IMR-90 (cell line): Measurements from ENCODE around the gene KCNMB2. TPM values are rescaled to one million over a fixed set of nuclear protein-coding genes. Genes with fewer than 3 reads are reported as not detected.

Experiments used
- ATAC-seq: fragments of 200-7000 bp; cut with Tn5 transposase; 2 replicates; pipeline ENCODE4 v1.9.1; 2020; ENCODE audit warnings: low read depth, mild to moderate bottlenecking, moderate library complexity
- BruUV-seq: library from RNA; stranded (reverse); fragments of 400-500 nt; replicated peaks from 2 replicates; lab custom pipeline; 2021; lab: Mats Ljungman, UMichigan
- CTCF ChIA-PET: fragments of 300-600 bp; formaldehyde crosslinking; extraction: SDS; loops from one replicate; lab custom pipeline; 2021; ENCODE audit warnings: antibody characterized with exemption; lab: Yijun Ruan, JAX
- POLR2A ChIA-PET: fragments of 300-600 bp; sonication (Branson Sonifier 250); formaldehyde crosslinking; loops from one replicate; lab custom pipeline; 2022; ENCODE audit warnings: antibody characterized with exemption; ENCODE audit not compliant: unreplicated experiment; lab: Charles Lee
- DNase-seq: peaks from one replicate; pipeline ENCODE4 v3.0.0; 2013
- H2AFZ ChIP-seq: replicated peaks from 2 replicates; pipeline ENCODE3; 2013; ENCODE audit warnings: low read length, mild to moderate bottlenecking; ENCODE audit not compliant: poor library complexity
- H2AK5ac ChIP-seq: 2 replicates; pipeline ENCODE4 v1.6.1; 2013; ENCODE audit warnings: low read depth, low read length, inconsistent platforms
- H2AK9ac ChIP-seq: replicated peaks from 2 replicates; pipeline ENCODE3; 2013; ENCODE audit warnings: mild to moderate bottlenecking, low read depth, low read length, moderate library complexity; ENCODE audit not compliant: poor library complexity
- H2BK120ac ChIP-seq: 2 replicates; pipeline ENCODE4 v1.6.1; 2013; ENCODE audit warnings: low read depth, low read length, inconsistent platforms
- H2BK15ac ChIP-seq: 3 replicates; pipeline ENCODE4 v1.6.1; 2013; ENCODE audit warnings: low read depth, low read length, inconsistent platforms
- H2BK20ac ChIP-seq: 2 replicates; pipeline ENCODE4 v1.6.1; 2013; ENCODE audit warnings: low read depth, mild to moderate bottlenecking, inconsistent platforms, low read length, moderate library complexity
- H2BK5ac ChIP-seq: 2 replicates; pipeline ENCODE4 v1.6.1; 2013; ENCODE audit warnings: mild to moderate bottlenecking, low read depth, low read length, inconsistent platforms; ENCODE audit not compliant: poor library complexity, severe bottlenecking
- H3K14ac ChIP-seq: replicated peaks from 2 replicates; pipeline ENCODE4 v1.6.1; 2013; ENCODE audit warnings: low read depth, low read length, inconsistent platforms
- H3K18ac ChIP-seq: 2 replicates; pipeline ENCODE4 v1.6.1; 2013; ENCODE audit warnings: low read depth, low read length, control low read depth
- H3K23ac ChIP-seq: 2 replicates; pipeline ENCODE4 v1.6.1; 2013; ENCODE audit warnings: low read depth, low read length, inconsistent platforms
- H3K27ac ChIP-seq: 2 replicates; pipeline ENCODE4 v1.5.1; 2013; ENCODE audit warnings: mild to moderate bottlenecking, control low read depth, low read length; ENCODE audit not compliant: insufficient read depth
- H3K27me3 ChIP-seq: 2 replicates; pipeline ENCODE4 v1.6.1; 2013; ENCODE audit warnings: low read length; ENCODE audit not compliant: control insufficient read depth, insufficient read depth
- H3K36me3 ChIP-seq: 2 replicates; pipeline ENCODE4 v1.6.1; 2013; ENCODE audit warnings: low read length, mixed read lengths; ENCODE audit not compliant: control insufficient read depth, insufficient read depth
- H3K4ac ChIP-seq: 2 replicates; pipeline ENCODE4 v1.6.1; 2013; ENCODE audit warnings: low read depth, low read length, inconsistent platforms
- H3K4me1 ChIP-seq: 2 replicates; pipeline ENCODE4 v1.6.1; 2013; ENCODE audit warnings: low read length, mixed read lengths; ENCODE audit not compliant: control insufficient read depth, insufficient read depth
- H3K4me2 ChIP-seq: 2 replicates; pipeline ENCODE4 v1.6.1; 2013; ENCODE audit warnings: low read depth, mild to moderate bottlenecking, control low read depth, low read length, moderate library complexity
- H3K4me3 ChIP-seq: 2 replicates; pipeline ENCODE4 v1.5.1; 2013; ENCODE audit warnings: low read depth, mild to moderate bottlenecking, control low read depth, low read length, moderate library complexity; ENCODE audit not compliant: insufficient read depth
- H3K56ac ChIP-seq: 2 replicates; pipeline ENCODE4 v1.6.1; 2013; ENCODE audit warnings: low read length, inconsistent platforms; ENCODE audit not compliant: insufficient read depth; ENCODE audit errors: extremely low read depth
- H3K79me1 ChIP-seq, 2 experiments: 2 replicates each; pipeline ENCODE4 v1.6.1; 2013; ENCODE audit warnings: low read length in 2 of 2, inconsistent platforms in 1 of 2, low read depth in 1 of 2
- H3K9ac ChIP-seq: 2 replicates; pipeline ENCODE4 v1.6.1; 2013; ENCODE audit warnings: low read depth, low read length, control low read depth
- H3K9me1 ChIP-seq: 2 replicates; pipeline ENCODE4 v1.6.1; 2013; ENCODE audit warnings: low read length, inconsistent platforms; ENCODE audit not compliant: insufficient read depth
- H3K9me3 ChIP-seq: 2 replicates; pipeline ENCODE4 v1.6.1; 2013; ENCODE audit warnings: low read length; ENCODE audit not compliant: control insufficient read depth, insufficient read depth
- H4K20me1 ChIP-seq: 2 replicates; pipeline ENCODE4 v1.6.1; 2013; ENCODE audit warnings: low read length, inconsistent platforms; ENCODE audit not compliant: insufficient read depth
- H4K5ac ChIP-seq: 2 replicates; pipeline ENCODE4 v1.6.1; 2013; ENCODE audit warnings: mild to moderate bottlenecking, low read depth, low read length, control low read depth
- H4K8ac ChIP-seq, 2 experiments: 2 replicates each; pipeline ENCODE4 v1.6.1; 2013; ENCODE audit warnings: low read depth in 2 of 2, low read length in 2 of 2, control low read depth in 1 of 2, inconsistent platforms in 1 of 2
- H4K91ac ChIP-seq: 2 replicates; pipeline ENCODE4 v1.6.1; 2013; ENCODE audit warnings: low read depth, low read length, inconsistent platforms; ENCODE audit not compliant: insufficient read depth
- CHD1 ChIP-seq: IDR thresholded peaks from 2 replicates; pipeline ENCODE4 v1.6.1; 2012; ENCODE audit warnings: low read depth, low read length, improper control_type of control experiment
- WGBS, 2 experiments: methylation state at CpG; one replicate each; pipeline versions ENCODE4 v1.1.5 to v1.1.7; 2013; ENCODE audit warnings: missing lambda C conversion rate in 2 of 2; ENCODE audit not compliant: insufficient read length in 1 of 2; ENCODE audit errors: extremely low coverage in 2 of 2; 5-methylcytosine and 5-hydroxymethylcytosine counted together
- dilution Hi-C: fragments of 300-500 bp; cut with HindIII; formaldehyde crosslinking; loops from one replicate; pipeline ENCODE4 v1.14.3; 2018; ENCODE audit warnings: low sequenced_read_pairs; ENCODE audit not compliant: unreplicated experiment
- in situ Hi-C: fragments of 300-500 bp; cut with MboI; formaldehyde crosslinking; loops from 3 replicates; pipeline ENCODE4 v1.14.3; 2019; ENCODE audit warnings: low sequenced_read_pairs, inconsistent platforms, mixed read lengths
- intact Hi-C: fragments of 100-400 bp; cut with micrococcal nuclease; formaldehyde crosslinking; loops from 2 replicates; pipeline ENCODE4 v1.10.0; 2022
- polyA plus RNA-seq, 3 experiments: library from polyadenylated mRNA; depleted of rRNA; stranded (reverse); fragments of >200 nt; gene quantifications; 2 replicates each; pipeline ENCODE4 v1.2.3, GENCODE V29; 2012; ENCODE audit warnings: low replicate concordance in 1 of 3
- total RNA-seq: library from RNA; depleted of rRNA; stranded (reverse); fragments of >200 nt; gene quantifications from 2 replicates; pipeline ENCODE4 v1.2.3, GENCODE V29; 2012

The KCNMB2 gene
- total and polyA plus RNA-seq, 2 of the 4 experiments (the other 2 are of a cell fraction) = not detected

DNA sequence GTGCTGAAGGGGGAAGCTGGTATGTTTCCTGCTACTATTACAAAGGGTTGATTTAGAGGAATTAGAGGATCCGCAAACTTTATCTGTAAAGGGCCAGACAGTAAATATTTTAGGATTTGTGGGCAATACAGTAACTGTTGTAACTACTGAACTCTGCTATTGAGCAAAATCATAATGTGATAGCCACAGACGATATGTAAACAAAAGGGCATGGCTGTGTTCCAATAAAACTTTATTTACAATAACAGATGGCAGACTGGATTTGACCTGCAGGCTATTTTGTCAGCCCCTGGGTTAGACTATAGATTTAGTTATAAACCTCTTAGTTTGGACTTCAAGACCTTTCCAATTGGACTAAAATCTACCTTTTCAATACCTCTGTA lies 27.8 kb upstream of the KCNMB2 start:
- DNase-seq = no peak
- CTCF ChIA-PET = no interaction called here
- dilution Hi-C loops = no loop called here

More for the DNA sequence above, 27.8 kb upstream of the KCNMB2 start:
- H3K56ac ChIP-seq = no peak overlapping the region
- no peak overlapping the region for H2BK5ac ChIP-seq
- no peak overlapping the region for H4K5ac ChIP-seq
- POLR2A ChIA-PET = no interaction called here
- no peaks in the 10 kb centered on the region; the same call in 1 of the 2 replicates for H3K4me1 ChIP-seq
- no peaks in the 10 kb centered on the region for H3K36me3 ChIP-seq
- H3K9me1 ChIP-seq = no peaks in the 10 kb centered on the region
- no CpG with 5 or more reads among the region's 2 CpGs for WGBS, 2 experiments
- H3K4me3 ChIP-seq = no peak overlapping the region
- no peak for TF ChIP-seq CHD1
- no peak overlapping the region for H3K23ac ChIP-seq
- no peaks in the 10 kb centered on the region for H3K27me3 ChIP-seq
- in situ Hi-C loops (no loop called here), intact Hi-C loops (no loop called here)
- no peak overlapping the region for H4K8ac ChIP-seq
- no peak overlapping the region for H3K4me2 ChIP-seq
- no peak overlapping the region for H2AFZ ChIP-seq
- no peak for ATAC-seq
- no peak overlapping the region for H2AK9ac ChIP-seq
- H3K9me3 ChIP-seq = no peaks in the 10 kb centered on the region
- H3K14ac ChIP-seq = no peak overlapping the region
- no peak overlapping the region for H3K9ac ChIP-seq
- H2AK5ac ChIP-seq = no peak overlapping the region
- no peak overlapping the region for H2BK15ac ChIP-seq
- no peaks in the 10 kb centered on the region for H4K20me1 ChIP-seq
- H2BK20ac ChIP-seq = no peak overlapping the region
- H4K91ac ChIP-seq = no peak overlapping the region
- H3K18ac ChIP-seq = no peak overlapping the region
- no peak overlapping the region for H3K27ac ChIP-seq
- no peaks in the 10 kb centered on the region for H3K79me1 ChIP-seq
- no peak overlapping the region for H2BK120ac ChIP-seq
- no TSS peak for BruUV-seq
- no peak overlapping the region for H3K4ac ChIP-seq
